H9 (cell line): ENCODE results near the gene DLG1. TPM values are rescaled to one million over a fixed set of nuclear protein-coding genes. Genes with fewer than 3 reads are reported as not detected.

Experiments used
- DNase-seq: peaks from one replicate; pipeline ENCODE4 v3.0.0-alpha.2; 2017
- H2AFZ ChIP-seq: one replicate; pipeline ENCODE4 v1.6.1; 2013; ENCODE audit warnings: mild to moderate bottlenecking, low read length, control low read depth, moderate library complexity
- H2AK5ac ChIP-seq: 2 replicates; pipeline ENCODE4 v1.6.1; 2013; ENCODE audit warnings: low read length, control low read depth, mixed read lengths; ENCODE audit not compliant: insufficient read length
- H2BK120ac ChIP-seq: one replicate; pipeline ENCODE4 v1.6.1; 2013; ENCODE audit warnings: low read depth, mild to moderate bottlenecking, low read length, control low read depth, inconsistent platforms; ENCODE audit not compliant: poor library complexity, severe bottlenecking
- H2BK12ac ChIP-seq: 2 replicates; pipeline ENCODE4 v1.6.1; 2013; ENCODE audit warnings: low read length, control low read depth, mixed read lengths, low read depth; ENCODE audit not compliant: insufficient read length
- H2BK15ac ChIP-seq: 2 replicates; pipeline ENCODE4 v1.6.1; 2013; ENCODE audit warnings: low read depth, low read length, control low read depth
- H2BK20ac ChIP-seq: one replicate; pipeline ENCODE4 v1.6.1; 2013; ENCODE audit warnings: low read depth, mild to moderate bottlenecking, low read length, control low read depth, inconsistent platforms; ENCODE audit not compliant: poor library complexity, severe bottlenecking
- H2BK5ac ChIP-seq: 2 replicates; pipeline ENCODE4 v1.6.1; 2013; ENCODE audit warnings: low read length, control low read depth, mixed read lengths; ENCODE audit not compliant: insufficient read length
- H3K14ac ChIP-seq: 2 replicates; pipeline ENCODE4 v1.6.1; 2013; ENCODE audit warnings: low read length, control low read depth; ENCODE audit not compliant: insufficient read depth
- H3K18ac ChIP-seq: 2 replicates; pipeline ENCODE4 v1.6.1; 2013; ENCODE audit warnings: low read depth, mild to moderate bottlenecking, mixed read lengths, low read length, control low read depth; ENCODE audit not compliant: insufficient read length
- H3K23ac ChIP-seq: 2 replicates; pipeline ENCODE4 v1.6.1; 2013; ENCODE audit warnings: low read length, control low read depth, mixed read lengths, low read depth; ENCODE audit not compliant: insufficient read length
- H3K23me2 ChIP-seq: 2 replicates; pipeline ENCODE4 v1.6.1; 2013; ENCODE audit warnings: low read depth, mild to moderate bottlenecking, mixed read lengths, low read length, control low read depth; ENCODE audit not compliant: insufficient read length, poor library complexity, severe bottlenecking
- H3K27ac ChIP-seq: 2 replicates; pipeline ENCODE4 v1.5.1; 2013; ENCODE audit warnings: low read length, control low read depth, mixed read lengths, low read depth; ENCODE audit not compliant: insufficient read length
- H3K27me3 ChIP-seq: 2 replicates; pipeline ENCODE4 v1.6.1; 2013; ENCODE audit warnings: low read length, control low read depth, inconsistent platforms; ENCODE audit not compliant: insufficient read depth
- H3K4ac ChIP-seq: 2 replicates; pipeline ENCODE4 v1.6.1; 2013; ENCODE audit warnings: low read depth, mild to moderate bottlenecking, control low read depth, inconsistent platforms, low read length, moderate library complexity
- H3K4me1 ChIP-seq: 2 replicates; pipeline ENCODE4 v1.6.1; 2013; ENCODE audit warnings: low read length, control low read depth, inconsistent platforms; ENCODE audit not compliant: insufficient read depth
- H3K4me2 ChIP-seq: 2 replicates; pipeline ENCODE4 v1.6.1; 2013; ENCODE audit warnings: low read length, control low read depth, mixed read lengths; ENCODE audit not compliant: insufficient read length, insufficient read depth
- H3K56ac ChIP-seq: 2 replicates; pipeline ENCODE4 v1.6.1; 2013; ENCODE audit warnings: low read depth, mild to moderate bottlenecking, mixed read lengths, low read length, control low read depth; ENCODE audit not compliant: insufficient read length
- H3K79me1 ChIP-seq: 2 replicates; pipeline ENCODE4 v1.6.1; 2013; ENCODE audit warnings: low read depth, mild to moderate bottlenecking, moderate library complexity, low read length, control low read depth, inconsistent platforms; ENCODE audit not compliant: insufficient read depth, poor library complexity, severe bottlenecking
- H3K79me2 ChIP-seq: 2 replicates; pipeline ENCODE4 v1.6.1; 2013; ENCODE audit warnings: low read length, control low read depth, inconsistent platforms; ENCODE audit not compliant: insufficient read depth
- H3K9ac ChIP-seq: 2 replicates; pipeline ENCODE4 v1.6.1; 2013; ENCODE audit warnings: low read length, control low read depth, mixed read lengths; ENCODE audit not compliant: insufficient read length; ENCODE audit errors: extremely low read depth
- H3K9me3 ChIP-seq: one replicate; pipeline ENCODE4 v1.6.1; 2013; ENCODE audit warnings: low read depth, low read length, inconsistent platforms; ENCODE audit not compliant: control insufficient read depth
- H3T11ph ChIP-seq: one replicate; pipeline ENCODE4 v1.6.1; 2013; ENCODE audit warnings: mild to moderate bottlenecking, low read length, control low read depth, inconsistent platforms
- H4K20me1 ChIP-seq: one replicate; pipeline ENCODE4 v1.6.1; 2013; ENCODE audit not compliant: control insufficient read depth, insufficient read length, insufficient read depth
- H4K5ac ChIP-seq: 2 replicates; pipeline ENCODE4 v1.6.1; 2013; ENCODE audit warnings: low read depth, mild to moderate bottlenecking, mixed read lengths, low read length, control low read depth; ENCODE audit not compliant: insufficient read length
- H4K8ac ChIP-seq: replicated peaks from 2 replicates; pipeline ENCODE4 v1.6.1; 2013; ENCODE audit warnings: low read length, control low read depth, mixed read lengths, low read depth; ENCODE audit not compliant: insufficient read length
- H4K91ac ChIP-seq: 2 replicates; pipeline ENCODE4 v1.6.1; 2013; ENCODE audit warnings: low read depth, mild to moderate bottlenecking, moderate library complexity, mixed read lengths, low read length, control low read depth; ENCODE audit not compliant: insufficient read length
- H3K27ac Mint-ChIP-seq, 3 experiments: 2 replicates in 2 of 3; 3 replicates in 1 of 3; pipeline ENCODE4 v1.8.0; 2020 to 2021; ENCODE audit warnings: mixed read lengths in 3 of 3, mild to moderate bottlenecking in 1 of 3, moderate library complexity in 1 of 3
- H3K27me3 Mint-ChIP-seq: 2 replicates; pipeline ENCODE4 v1.8.0; 2021; ENCODE audit warnings: low read depth, mild to moderate bottlenecking, moderate library complexity, mixed read lengths
- H3K36me3 Mint-ChIP-seq, 3 experiments: 2 replicates in 2 of 3; 3 replicates in 1 of 3; pipeline ENCODE4 v1.8.0; 2020 to 2021; ENCODE audit warnings: low read depth in 3 of 3, mixed read lengths in 3 of 3; ENCODE audit not compliant: insufficient read depth in 1 of 3
- H3K4me1 Mint-ChIP-seq, 2 experiments: 2 replicates each; pipeline ENCODE4 v1.8.0; 2020; ENCODE audit warnings: mixed read lengths in 2 of 2
- H3K4me3 Mint-ChIP-seq, 2 experiments: 2 replicates in 1 of 2; 3 replicates in 1 of 2; pipeline ENCODE4 v1.8.0; 2020 to 2021; ENCODE audit warnings: mild to moderate bottlenecking in 2 of 2, mixed read lengths in 2 of 2, moderate library complexity in 1 of 2
- H3K9me3 Mint-ChIP-seq, 2 experiments: 2 replicates in 1 of 2; 3 replicates in 1 of 2; pipeline ENCODE4 v1.8.0; 2020; ENCODE audit warnings: mild to moderate bottlenecking in 2 of 2, mixed read lengths in 2 of 2, moderate library complexity in 1 of 2
- CTCF ChIP-seq: fragments of 200-600 bp; sonication (generic); conservative IDR thresholded peaks from 3 replicates; pipeline ENCODE4 v1.8.0; 2021; ENCODE audit warnings: antibody characterized with exemption, mild to moderate bottlenecking
- WGBS: extraction: QIAGEN DNeasy Blood & Tissue Kit; methylation state at CpG from one replicate; pipeline ENCODE4 v1.1.7; 2013; ENCODE audit warnings: missing lambda C conversion rate, low lambda C conversion rate, mixed read lengths; ENCODE audit not compliant: insufficient read length; ENCODE audit errors: extremely low coverage; 5-methylcytosine and 5-hydroxymethylcytosine counted together
- total RNA-seq: library from RNA; stranded (reverse); gene quantifications from 2 replicates; pipeline ENCODE4 v1.2.1, GENCODE V29; 2021

The DLG1 gene
- total RNA-seq, 1 experiment from 2014 or later: 84.1 TPM

DNA sequence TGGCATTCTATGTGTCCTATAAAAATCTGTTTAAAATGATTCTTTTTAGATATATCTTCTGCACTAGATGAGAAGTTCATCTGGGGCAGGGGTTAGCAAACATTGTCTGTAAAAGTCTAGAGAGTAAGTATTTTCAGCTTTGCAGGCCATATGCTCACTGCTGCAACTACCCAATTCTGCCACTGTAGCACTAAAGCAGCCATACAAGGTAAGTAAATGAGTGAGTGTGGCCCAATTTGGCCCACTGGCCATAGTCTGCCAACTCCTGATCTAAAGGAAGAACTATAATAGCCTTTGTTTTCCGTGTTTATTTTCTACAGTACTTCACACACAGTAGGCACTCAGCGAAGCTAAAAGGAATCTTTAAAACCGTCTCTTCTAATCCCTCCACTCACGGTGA, 42.3 kb downstream of the DLG1 start:
- no peaks in the 10 kb centered on the region for H3K27me3 ChIP-seq
- H2AK5ac ChIP-seq: no peak overlapping the region
- H3K4me1 ChIP-seq: no peaks in the 10 kb centered on the region; the same call in 1 of the 2 replicates
- DNase-seq: no peak
- no peaks in the 10 kb centered on the region for H4K20me1 ChIP-seq
- no peak overlapping the region for H3K4me2 ChIP-seq
- H2BK20ac ChIP-seq: no peak overlapping the region
- H3K18ac ChIP-seq: no peak overlapping the region
- H4K5ac ChIP-seq: no peak overlapping the region
- Mint-ChIP-seq H3K27me3 (no peaks in the 10 kb centered on the region), H3K27ac (0 out of 7 replicates have a peak overlapping the region, but pooled peaks of 1 of the 3 experiments have one; percentile 44), H3K36me3 (peaks cover 14 to 23% (median 17%) of the 10 kb centered on the region in 3 experiments), H3K4me3 (no peak overlapping the region), H3K9me3 (peaks cover 0 to 12% of the 10 kb centered on the region in 2 experiments; a peak in 1 of 5 replicates), H3K4me1 (peaks cover 14 to 16% of the 10 kb centered on the region in 2 experiments)
- no peak overlapping the region for H3K56ac ChIP-seq
- no peak overlapping the region for H2AFZ ChIP-seq
- no peak overlapping the region for H2BK5ac ChIP-seq
- no peaks in the 10 kb centered on the region for H3K9me3 ChIP-seq
- H3K79me1 ChIP-seq: peaks cover 9% of the 10 kb centered on the region
- H2BK12ac ChIP-seq: no peak overlapping the region
- no peak overlapping the region for H4K91ac ChIP-seq
- no peak overlapping the region for H3K9ac ChIP-seq
- H4K8ac ChIP-seq: no peak overlapping the region
- H3K27ac ChIP-seq: no peak overlapping the region
- no peak overlapping the region for H3K4ac ChIP-seq
- TF ChIP-seq CTCF: no peak
- H3K14ac ChIP-seq: no peak overlapping the region
- H3K79me2 ChIP-seq: peaks cover 5% of the 10 kb centered on the region; the same call in 1 of the 2 replicates
- H2BK120ac ChIP-seq: no peak overlapping the region
- no peak overlapping the region for H2BK15ac ChIP-seq
- no peak overlapping the region for H3K23ac ChIP-seq
- no CpG with 5 or more reads among the region's 4 CpGs for WGBS
- H3T11ph ChIP-seq: no peak overlapping the region
- no peaks in the 10 kb centered on the region for H3K23me2 ChIP-seq
